Hematopoietic multipotent progenitor cell treated with erythropoietin and hydrocortisone succinate and interleukin-3 and kit ligand, for 17 days (in vitro differentiated cells): Measurements from ENCODE around the gene RNF187.
A peak's percentile ranks its signal among the peaks of the same experiment; 100 is the strongest.
"Not testable (repeated sequence)": the region's sequence is repeated elsewhere in the genome, so short reads cannot be mapped to it uniquely, and the experiment has no call there.

Experiments used
- DNase-seq: peaks from one replicate; pipeline ENCODE4 v3.0.0-alpha.2; 2015; ENCODE audit warnings: low spot score

Gene RNF187

DNA sequence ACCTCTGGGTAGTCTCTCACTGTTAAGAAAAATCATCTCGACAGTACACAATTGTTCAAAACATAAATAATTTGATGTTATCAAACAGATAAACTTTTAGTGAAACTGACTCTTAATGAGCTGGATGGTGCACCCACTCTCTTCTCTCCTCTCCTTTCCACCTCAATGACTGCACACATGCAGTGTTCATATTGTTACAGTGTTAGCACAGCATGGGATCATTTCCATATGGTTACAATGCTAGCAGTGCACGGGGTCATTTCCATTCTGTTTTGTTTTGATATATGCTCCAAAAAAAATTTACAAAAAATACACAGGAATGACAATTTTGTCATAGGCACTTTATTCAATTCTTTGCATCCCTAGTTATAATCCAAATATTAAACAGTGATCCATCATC, 26.4 kb upstream of the RNF187 start:
- DNase-seq = no peak

DNA sequence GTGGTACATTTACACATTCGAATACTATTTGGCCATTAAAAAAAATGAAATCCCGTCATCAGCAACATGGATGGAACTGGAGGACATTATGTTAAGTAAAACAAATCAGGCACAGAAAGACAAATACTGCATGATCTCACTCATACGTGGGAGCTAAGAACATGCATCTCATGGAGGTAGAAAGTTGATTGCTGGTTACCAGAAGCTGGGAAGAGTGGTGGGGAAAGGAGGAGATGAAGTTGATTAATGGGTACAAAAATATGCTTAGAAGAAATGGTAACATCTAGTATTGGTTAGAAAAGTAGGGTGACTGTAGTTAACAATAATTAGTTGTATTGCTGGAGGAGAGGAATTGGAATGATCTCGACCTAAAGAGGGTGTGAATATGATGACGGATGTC, 24.6 kb upstream of the RNF187 start:
- peak; percentile 18 for DNase-seq

DNA sequence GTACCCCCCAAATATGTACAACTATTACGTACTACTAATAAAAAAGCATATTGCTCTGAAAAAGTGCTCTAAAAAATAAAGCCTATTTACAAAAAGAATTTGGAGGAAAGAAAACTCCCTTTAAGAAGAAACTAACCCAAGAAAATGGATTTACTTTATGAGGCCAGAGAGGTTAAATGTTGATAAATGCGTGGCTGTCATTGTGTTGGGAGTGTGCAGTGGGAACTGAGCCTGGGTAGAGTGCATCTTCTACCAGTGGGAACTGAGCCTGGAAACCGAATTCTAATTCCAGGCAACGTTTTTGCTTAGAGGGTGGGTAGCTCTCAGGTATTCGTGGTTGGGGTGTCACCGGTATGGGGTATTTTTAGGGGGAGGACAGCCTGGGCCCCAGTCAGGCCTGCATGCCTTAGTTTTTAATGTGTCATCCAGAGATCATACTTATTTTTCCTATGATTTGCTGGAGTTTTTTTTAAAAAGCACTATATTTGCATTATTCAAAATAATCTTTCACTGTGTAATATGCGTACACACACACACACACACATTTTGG, 24.1 kb upstream of the RNF187 start:
- no peak for DNase-seq

DNA sequence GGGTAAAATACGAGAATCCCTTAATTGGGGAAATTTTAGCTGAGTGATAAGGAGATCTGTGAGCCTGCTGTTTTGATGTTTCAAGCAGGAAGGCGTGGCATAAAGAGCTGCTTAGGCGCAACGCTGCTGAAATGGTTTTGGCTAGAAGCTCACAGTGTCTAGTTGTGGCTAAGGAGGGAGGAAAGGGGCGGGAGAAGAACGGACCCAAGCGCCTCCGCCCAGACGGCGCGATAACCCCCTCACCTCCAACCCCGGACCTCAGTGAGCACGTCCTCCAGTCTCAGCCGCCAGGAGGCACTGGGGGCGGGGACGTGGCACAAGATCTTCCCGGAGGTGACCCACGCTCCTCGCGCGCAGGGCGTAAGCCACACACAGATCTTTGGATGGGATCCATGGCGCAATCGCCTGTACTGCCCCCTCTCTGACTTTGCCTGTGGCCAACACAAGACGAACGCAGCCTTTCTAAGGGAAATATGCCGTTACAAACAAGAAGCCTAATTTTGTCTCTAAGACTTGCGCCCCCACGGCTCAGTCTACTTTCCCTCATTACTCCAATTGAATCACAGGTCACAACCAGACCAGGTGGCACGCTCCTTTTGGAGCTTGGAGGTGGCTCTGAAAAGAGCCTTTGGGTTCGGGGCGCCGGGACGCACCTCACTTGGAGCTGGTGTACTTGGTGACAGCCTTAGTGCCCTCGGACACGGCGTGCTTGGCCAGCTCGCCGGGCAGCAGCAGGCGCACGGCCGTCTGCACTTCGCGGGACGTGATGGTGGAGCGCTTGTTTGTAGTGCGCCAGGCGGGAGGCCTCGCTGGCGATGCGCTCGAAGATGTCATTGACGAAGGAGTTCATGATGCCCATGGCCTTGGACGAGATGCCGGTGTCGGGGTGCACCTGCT, 23.4 kb upstream of the RNF187 start:
- peak; percentile 87 for DNase-seq

DNA sequence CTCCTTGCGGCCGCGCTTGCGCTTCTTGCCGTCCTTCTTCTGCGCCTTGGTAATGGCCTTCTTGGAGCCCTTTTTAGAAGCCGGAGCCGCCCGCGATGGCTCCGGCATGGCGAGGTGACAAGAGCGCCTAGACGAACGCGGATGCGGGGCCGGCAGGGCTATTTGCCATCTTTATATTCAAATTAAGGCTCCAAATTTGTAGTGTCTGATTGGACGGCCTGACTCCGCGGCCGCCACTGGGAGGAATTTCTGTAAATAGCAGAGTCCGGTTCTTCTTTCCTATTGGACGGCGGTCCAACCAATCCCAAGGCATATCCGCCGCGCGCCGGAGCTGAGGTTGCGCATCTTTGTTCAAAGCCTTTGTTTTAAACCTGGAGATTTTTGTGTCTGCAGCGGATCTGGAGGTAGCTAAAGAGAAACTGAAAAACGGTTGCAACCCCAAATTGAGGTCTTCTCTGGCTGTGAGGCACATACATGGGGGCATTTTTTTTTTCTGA, 22.6 kb upstream of the RNF187 start:
- DNase-seq = peak; percentile 72

DNA sequence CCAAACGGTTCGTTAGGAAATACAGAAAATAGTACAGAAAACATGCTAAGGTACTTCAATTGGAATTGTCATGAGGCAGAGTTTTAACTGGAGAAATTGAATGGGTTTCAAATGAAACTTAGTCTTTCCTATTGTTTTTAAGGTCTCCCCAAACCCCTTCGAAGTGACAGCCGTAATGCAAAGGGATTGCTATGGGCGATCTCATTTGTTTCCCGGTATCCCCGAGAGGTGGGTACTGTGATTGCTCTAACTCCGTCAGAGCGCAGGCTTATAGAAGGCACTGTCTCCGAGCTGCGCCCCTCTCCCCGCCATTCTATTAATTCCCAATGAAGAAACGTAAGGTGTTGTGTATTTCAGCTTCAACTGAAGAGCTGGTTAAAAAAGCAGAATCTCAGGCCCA, 22.0 kb upstream of the RNF187 start:
- no peak for DNase-seq

DNA sequence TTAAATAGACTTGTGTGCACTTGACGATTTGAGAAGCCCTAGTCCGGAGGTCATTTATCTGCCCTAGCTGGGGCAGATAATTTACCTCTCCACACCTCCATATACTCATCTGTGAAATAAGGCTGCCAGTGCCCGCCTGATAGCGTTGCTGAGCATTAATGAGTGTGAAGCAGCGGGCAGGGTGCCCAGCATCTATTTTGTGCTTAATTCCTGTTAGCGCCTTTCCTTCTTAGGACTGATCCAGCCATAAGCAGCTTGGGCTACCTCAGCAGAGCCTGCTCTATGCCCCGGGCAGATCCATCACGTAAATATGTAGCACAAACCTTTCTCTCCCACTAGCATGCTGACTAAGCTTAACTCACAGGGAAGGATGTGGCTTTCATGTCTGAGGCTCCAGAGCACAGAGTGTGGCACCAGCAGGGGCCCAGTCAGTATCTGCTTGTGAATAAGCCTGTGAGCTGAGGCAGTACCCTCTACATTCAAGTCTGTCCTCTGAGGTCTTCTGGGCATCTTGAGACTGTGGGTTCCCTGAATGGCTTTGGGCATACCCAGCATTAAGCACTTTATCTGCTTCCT, 21.5 kb upstream of the RNF187 start:
- DNase-seq = no peak

DNA sequence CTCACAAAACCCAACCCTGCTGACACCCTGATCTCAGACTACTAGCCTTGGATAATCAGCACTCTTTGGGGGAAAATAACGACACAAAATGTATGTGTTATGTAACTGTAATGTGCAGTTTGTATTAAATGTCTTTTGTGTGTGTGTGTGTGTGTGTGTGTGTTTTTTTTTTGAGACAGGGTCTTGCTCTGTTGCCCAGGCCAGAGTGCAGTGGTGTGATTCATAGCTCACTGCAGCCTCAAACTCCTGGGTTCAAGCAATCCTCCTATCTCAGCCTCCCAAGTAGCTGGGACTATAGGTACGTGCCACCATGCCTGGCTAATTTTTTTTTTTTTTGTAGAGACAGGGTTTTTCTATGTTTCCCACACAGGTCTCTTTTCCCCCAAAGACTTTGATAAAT, 19.0 kb upstream of the RNF187 start:
- not testable (repeated sequence) for DNase-seq

DNA sequence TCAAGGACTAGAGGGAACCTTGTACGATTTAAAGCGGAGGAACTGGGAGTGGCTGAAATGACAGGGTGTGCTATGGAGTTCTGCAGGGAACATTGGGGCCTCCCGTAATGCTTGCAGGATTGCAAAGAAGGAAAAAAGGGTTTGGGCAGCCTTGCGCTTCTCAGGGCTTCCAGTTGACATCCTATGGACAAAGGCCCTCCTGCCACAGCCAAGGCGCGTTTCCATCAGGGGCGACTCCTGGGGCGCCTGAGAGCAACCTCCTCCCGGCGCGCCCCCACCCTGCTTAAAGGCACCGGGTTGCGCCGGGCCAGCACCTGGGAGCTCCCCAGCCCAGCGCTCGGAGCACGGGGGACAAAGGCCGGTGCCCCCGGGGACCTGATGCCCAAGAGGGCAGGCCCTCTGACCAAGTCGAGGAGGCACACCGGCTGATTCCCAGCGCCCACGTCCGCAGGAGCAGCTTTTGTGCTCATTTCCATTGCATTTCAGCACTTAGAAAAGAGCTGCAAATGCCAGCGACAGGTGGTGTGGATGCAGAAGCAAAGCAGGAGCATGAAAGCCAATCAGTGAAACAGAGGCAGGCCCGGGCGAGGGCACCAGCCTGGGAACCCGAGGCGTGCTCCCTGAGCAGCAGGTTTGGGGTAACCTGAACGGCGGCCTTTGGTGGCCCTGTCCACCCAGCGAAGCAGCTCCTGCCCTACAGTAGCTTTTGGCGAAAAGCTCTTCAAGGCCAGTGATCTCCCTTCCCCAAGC, 17.6 kb upstream of the RNF187 start:
- no peak for DNase-seq

DNA sequence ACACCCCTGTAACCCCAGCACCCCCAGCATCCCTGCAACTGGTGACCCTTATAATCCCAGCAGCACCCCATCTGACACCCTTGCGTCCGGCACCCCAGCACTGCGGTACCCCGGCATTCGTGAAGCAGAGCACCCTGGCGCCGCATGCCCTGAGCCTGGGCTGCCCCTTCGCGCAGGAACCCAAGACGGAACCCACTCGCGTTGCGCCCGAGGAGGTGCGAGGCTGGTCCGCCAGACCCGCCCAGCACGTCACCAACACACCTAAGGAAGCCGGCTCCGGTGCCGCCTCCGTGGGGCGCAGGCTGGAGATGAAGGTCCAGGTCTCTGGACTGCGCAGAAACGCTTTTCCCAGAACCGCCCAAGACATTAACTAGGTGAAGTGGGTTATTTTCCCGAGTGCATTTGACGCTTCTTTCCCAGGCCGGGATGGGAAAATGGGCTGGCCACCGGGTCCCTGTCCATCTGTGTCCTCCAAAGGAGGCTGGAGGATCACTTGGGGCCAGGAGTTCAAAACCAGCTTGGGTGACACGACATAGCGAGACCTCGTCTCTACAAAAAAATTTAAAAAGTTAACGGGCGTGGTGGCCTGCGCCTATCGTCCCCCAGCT, 15.9 kb upstream of the RNF187 start:
- no peak for DNase-seq

DNA sequence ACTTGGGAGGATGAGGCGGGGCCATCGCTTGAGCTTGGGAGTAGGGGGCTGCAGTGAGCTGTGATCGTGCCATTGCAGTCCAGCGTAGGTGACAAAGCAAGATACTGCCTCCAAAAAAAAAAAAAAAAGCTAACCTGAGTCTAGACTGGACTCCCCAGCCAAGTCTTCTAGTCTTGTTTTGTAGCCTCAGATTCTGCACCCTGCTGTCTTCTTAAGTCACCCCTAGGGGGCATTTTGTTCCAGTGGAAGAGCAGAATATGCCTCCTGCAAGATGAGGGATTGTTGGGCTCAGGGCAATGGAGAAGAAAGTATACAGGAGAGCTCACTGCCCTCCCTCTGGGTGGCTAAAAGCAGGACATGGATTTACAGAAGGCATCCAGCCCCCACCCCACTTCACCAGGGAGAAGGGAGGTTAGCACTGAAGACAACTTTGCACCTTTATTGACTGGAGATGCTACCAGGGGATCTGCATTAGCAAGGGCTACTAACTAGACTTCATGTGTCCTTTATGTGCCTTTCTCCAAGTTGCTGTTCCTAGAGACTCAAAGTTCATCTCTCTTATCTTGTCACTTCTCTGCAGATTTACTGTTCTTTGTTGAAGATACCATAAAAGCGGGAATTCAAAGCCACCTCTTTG, 15.3 kb upstream of the RNF187 start:
- peak; percentile 77 for DNase-seq

DNA sequence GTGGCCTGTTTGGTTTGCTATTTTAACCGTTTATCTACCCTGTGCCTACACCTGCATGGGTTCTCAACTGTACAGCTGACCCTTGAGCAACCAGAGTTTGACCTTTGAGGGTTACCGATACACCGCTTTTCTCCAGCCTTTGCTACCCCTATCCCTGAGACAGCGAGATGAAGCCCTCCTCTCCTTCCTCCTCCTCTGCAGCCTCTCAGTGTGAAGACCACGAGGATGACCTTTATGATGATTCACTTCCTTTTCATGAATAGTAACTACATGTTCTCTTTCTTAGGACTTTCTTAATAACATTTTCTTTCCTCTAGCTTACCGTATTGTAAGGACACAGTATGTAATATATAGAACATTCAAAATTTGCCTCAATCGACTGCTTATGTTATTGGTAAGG, 14.5 kb upstream of the RNF187 start:
- no peak for DNase-seq

DNA sequence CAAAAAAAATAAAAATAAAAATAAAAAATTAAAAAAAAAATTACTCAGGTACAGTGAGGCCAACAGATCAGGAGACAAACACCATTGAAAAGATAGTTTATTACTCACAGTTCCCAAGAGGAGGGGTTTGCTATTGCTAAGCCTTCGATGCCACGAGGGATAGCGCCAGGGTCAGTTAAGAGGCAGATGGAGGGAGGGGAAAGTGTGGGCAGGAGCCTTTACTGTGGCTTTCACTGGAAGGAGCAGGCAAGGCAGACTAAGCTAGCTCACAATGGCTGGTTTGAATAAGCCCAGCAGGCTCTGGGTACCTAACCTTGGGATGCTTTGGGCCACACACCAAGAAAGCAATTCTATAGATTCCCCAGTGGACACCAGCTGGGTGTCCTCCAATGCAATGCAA, 12.7 kb upstream of the RNF187 start:
- no peak for DNase-seq

DNA sequence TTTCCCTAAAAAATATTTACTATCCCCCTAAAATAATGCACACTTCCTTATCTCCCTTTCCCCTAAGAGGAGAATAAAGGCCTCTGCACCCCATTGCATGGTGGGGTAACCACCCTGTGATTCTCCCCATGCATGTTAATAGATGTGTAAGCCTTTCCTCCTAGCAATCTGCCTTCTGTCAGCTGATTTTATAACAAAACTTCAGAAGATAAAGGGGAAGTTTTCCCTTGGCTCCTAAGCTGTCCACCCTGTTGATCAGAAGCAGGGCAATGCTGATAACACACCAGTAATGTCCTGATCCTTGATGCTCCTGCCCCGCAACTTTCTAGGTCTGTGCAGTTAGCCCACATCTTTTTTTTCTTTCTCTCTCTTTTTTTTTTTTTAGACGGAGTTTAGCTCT, 11.4 kb upstream of the RNF187 start:
- DNase-seq = no peak

DNA sequence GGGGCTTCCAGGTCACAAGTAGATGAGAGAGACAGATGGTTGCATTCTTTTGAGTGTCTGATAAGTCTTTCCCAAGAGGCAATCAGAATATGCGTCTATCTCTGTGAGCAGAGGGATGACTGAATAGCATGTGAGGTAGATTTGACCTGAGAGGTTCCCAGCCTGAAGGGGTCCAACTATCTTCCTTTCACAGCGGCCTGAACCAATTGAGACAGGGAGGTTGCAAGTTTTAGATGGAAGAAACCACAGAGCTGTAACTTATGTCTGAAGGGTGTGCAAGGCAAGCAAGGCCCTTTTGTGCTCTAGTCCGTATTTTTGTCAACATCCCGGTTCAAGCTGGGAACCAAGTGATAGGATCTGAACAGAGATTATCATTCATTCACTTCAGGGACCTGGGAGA, 9.9 kb upstream of the RNF187 start:
- no peak for DNase-seq

DNA sequence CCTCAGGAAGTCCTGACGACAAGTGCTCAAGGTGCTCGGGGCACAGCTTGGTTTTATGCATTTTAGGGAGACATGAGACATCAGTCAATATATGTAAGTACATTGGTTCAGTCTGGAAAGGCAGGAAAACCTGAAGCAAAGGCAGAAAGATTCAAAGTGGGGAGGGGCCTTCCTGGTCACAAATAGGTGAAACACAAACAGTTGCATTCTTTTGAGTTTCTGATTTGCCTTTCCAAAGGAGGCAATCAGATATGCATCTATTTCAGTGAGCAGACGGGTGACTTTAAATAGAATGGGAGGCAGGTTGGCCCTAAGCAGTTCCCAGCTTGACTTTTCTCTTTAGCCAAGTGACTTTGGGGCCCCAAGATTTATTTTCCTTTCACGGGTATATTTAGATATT, 8.9 kb upstream of the RNF187 start:
- no peak for DNase-seq

DNA sequence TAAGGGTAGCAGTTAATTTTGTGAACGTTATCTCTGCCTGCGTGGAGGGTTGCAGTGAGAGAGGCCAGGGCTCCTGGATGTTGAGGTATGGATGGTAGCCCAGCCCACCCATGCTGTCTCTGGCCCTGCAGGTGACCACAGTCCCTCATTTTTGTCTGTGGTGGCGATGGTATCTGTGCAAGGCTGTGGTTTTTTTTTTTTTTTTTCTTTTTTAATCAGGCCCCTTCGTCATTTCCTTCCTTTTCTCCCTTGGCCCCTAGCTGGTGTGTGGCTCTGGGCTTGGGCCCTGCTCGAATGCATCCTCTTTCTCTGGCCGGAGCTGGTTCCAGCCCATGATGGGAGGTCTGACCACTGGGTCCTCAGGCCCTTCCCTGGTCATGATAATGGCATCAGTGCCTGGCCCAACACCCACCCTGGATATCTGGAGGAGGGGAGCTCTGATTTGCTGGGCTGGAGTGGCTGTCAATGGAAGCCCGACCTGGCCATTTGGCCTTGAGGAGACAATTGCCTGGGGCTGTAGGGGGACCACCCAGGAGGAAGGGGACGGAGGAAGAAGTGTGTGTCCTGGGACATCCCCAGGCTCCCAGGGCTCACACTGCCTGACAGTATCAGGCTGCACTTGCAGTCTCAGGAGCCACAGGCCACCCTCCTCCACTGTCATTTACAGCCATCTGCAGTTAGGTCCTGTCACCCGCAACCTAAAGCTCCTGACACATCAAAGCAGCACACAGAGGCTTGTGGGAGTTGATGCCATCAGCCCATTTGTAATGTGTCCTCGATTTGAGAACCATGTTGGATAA, 8.1 kb upstream of the RNF187 start:
- no peak for DNase-seq

DNA sequence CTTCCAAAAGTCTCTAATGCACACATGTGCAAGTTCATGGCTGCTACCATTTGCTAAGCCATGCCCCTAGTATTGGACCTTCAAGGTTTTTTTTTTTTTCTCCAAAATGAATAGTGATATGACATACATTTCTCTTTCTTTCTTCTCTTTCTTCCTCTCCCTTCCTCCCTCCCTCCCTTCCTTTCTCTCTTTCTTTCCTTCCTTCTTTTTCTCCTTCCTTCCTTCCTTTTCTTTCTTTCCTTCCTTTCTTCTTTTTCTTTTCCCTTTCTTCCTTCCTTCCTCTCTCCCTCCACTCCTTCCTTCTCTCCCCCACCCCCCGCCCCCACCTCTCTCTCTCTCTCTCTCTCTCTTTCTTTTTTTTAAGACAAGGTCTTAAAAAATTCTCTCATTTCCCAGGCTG, 3.4 kb upstream of the RNF187 start:
- no peak for DNase-seq

DNA sequence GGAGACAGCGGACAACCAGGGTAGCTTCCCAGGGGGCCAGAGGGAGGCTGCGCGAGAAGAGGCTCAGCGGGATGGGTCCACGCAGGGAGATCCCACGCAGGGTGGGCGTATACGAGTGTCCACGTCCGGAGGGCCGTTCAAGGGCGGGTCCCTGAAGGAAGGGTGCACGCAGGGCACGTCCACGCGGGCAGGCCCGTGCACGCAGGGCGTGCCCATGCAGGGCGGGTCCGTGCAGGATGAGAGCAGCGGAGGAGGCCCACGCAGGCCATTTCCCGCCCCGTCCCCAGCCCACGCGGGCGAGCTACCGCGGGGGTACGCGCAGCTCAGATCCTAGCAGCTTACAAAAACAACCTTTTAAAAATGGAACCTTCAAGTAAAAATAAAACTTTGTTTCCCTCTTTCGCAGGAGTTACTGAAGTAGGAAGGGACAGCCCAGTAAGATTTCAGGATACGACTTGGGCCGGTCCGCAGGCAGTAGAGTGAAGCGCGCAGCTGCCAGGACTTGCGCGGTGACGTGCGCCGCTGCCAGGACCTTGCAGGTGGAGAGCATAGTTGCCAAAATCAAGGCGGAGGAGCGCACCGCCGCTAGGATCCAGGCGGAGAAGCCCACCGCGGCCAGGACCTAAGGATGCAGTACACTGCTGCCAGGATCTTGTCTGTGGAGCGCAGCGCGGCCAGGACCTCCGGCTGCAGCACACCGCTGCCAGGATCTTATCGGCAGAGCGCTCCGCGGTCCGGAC, 416 bp upstream of the RNF187 start:
- peak; percentile 88 for DNase-seq
